Gastrocnemius medialis (tissue), 4 donors: ENCODE data around the gene ABL1.

ENCODE experiments used
- POLR2A ChIP-seq, 2 donors: fragments of 450-650 bp; IDR thresholded peaks; one replicate each; pipeline ENCODE4 v1.6.1; 2017; ENCODE audit warnings: antibody characterized with exemption in 2 of 2, mild to moderate bottlenecking in 2 of 2, moderate library complexity in 2 of 2
- TF ChIP-seq, protein P1 (sequence below), 5 experiments: fragments of 450-650 bp in 3 of 5; fragments of 200-600 bp in 2 of 5; sonication (generic) in 2 of 5; IDR thresholded peaks in 4 of 5; conservative IDR thresholded peaks in 1 of 5; 1 replicate in 4 of 5; 2 replicates in 1 of 5; pipeline ENCODE4 v1.5.1; 2016 to 2019; ENCODE audit warnings: antibody characterized with exemption in 5 of 5, mild to moderate bottlenecking in 3 of 5, moderate library complexity in 3 of 5

DNA sequence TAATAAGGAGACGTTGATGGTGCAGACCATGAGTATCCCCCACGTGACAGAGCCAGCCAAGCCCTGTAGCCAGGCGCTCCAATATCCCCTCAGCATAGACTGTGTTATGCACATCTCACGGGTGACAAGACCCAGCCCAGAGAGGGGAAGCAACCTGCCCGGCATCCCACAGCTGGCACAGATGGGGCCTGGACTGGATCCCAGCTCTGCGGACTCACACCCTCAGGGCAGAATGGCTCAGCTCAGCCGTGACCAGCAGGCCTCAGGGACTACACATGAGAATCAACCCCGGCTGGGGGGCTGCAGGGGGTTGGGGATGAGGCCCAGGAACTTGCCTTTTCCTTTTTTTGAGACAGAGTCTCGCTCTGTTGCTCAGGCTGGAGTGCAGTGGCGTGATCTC lies 92.3 kb downstream of the ABL1 start:
- TF ChIP-seq POLR2A (IDR thresholded peaks at IDR 0.05): no peak
- TF ChIP-seq, protein P1, sequence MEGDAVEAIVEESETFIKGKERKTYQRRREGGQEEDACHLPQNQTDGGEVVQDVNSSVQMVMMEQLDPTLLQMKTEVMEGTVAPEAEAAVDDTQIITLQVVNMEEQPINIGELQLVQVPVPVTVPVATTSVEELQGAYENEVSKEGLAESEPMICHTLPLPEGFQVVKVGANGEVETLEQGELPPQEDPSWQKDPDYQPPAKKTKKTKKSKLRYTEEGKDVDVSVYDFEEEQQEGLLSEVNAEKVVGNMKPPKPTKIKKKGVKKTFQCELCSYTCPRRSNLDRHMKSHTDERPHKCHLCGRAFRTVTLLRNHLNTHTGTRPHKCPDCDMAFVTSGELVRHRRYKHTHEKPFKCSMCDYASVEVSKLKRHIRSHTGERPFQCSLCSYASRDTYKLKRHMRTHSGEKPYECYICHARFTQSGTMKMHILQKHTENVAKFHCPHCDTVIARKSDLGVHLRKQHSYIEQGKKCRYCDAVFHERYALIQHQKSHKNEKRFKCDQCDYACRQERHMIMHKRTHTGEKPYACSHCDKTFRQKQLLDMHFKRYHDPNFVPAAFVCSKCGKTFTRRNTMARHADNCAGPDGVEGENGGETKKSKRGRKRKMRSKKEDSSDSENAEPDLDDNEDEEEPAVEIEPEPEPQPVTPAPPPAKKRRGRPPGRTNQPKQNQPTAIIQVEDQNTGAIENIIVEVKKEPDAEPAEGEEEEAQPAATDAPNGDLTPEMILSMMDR (IDR thresholded peaks at IDR 0.05 in 4 of 5, conservative IDR thresholded peaks at IDR 0.05 in 1 of 5): no peak
